AG10803 (cell line): Measurements from ENCODE around the gene VWA7.

Source experiments
- DNase-seq: peaks from one replicate; pipeline ENCODE4 v3.0.0; 2010; ENCODE audit warnings: low read depth
- H3K4me3 ChIP-seq: 2 replicates; pipeline ENCODE4 v1.5.1; 2011; ENCODE audit warnings: mild to moderate bottlenecking, low read length, control low read depth
- CTCF ChIP-seq: conservative IDR thresholded peaks from 2 replicates; pipeline ENCODE4 v1.5.1; 2011; ENCODE audit warnings: mild to moderate bottlenecking, low read length, control low read depth, inconsistent platforms

Gene VWA7

GRCh38 chr6:31728767-31729514 lies 48.2 kb downstream of the VWA7 start, which contains the start of gene DDAH2:
Gene DDAH2 (minus strand): TSS chr6:31729299. CDS start chr6:31729161, 138 bp downstream.
- H3K4me3 ChIP-seq: peak within 1 kb of the TSS; percentile 92
- no peak for DNase-seq
- TF ChIP-seq CTCF: peak; percentile 56

- peak overlapping the region; percentile 92 for H3K4me3 ChIP-seq
- DNase-seq: no peak
- TF ChIP-seq CTCF: no peak
Measured at GRCh38 chr6:31727717-31728671, 49.1 kb downstream of the VWA7 start.

- DNase-seq: no peak
- TF ChIP-seq CTCF: no peak
- no peak overlapping the region for H3K4me3 ChIP-seq
Measured at GRCh38 chr6:31727034-31727716, 50.0 kb downstream of the VWA7 start.

GRCh38 chr6:31725502-31726350 lies 51.4 kb downstream of the VWA7 start:
- no peak for TF ChIP-seq CTCF
- H3K4me3 ChIP-seq: no peak overlapping the region

GRCh38 chr6:31723980-31724691 lies 53.0 kb downstream of the VWA7 start:
- no peak for TF ChIP-seq CTCF
- DNase-seq: no peak
- no peak overlapping the region for H3K4me3 ChIP-seq

More at GRCh38 chr6:31725502-31726350, 51.4 kb downstream of the VWA7 start:
- no peak for DNase-seq
